Thyroid gland (tissue), 4 donors: ENCODE results near the gene LIF. TPM values are rescaled to one million over a fixed set of nuclear protein-coding genes. Genes with fewer than 3 reads are reported as not detected.

ENCODE experiments used
- DNase-seq, 2 donors: peaks; one replicate each; pipeline ENCODE4 v3.0.0-alpha.2; 2019
- H3K27ac ChIP-seq, 3 donors: fragments of 200-600 bp; sonication (generic); 1 replicate in 2 of 3; 2 replicates in 1 of 3; pipeline ENCODE4 v1.5.1; 2016 to 2019; ENCODE audit warnings: mild to moderate bottlenecking in 1 of 3, moderate library complexity in 1 of 3
- H3K27me3 ChIP-seq: fragments of 200-600 bp; sonication (generic); one replicate; pipeline ENCODE4 v1.5.1; 2019
- H3K36me3 ChIP-seq, 2 donors: fragments of 200-600 bp; sonication (generic); one replicate each; pipeline ENCODE4 v1.5.1; 2016 to 2019
- H3K4me1 ChIP-seq, 2 donors: fragments of 200-600 bp; sonication (generic); one replicate each; pipeline ENCODE4 v1.5.1; 2017 to 2019
- H3K4me3 ChIP-seq, 3 donors: fragments of 200-600 bp; sonication (generic); replicated peaks in 1 of 3; 1 replicate in 2 of 3; 2 replicates in 1 of 3; pipeline ENCODE4 v1.5.1; 2016; ENCODE audit warnings: mild to moderate bottlenecking in 1 of 3
- H3K9me3 ChIP-seq: fragments of 200-600 bp; sonication (generic); one replicate; pipeline ENCODE4 v1.5.1; 2017
- CTCF ChIP-seq, 6 experiments: fragments of 200-600 bp in 3 of 6; fragments of 450-650 bp in 3 of 6; sonication (generic) in 3 of 6; IDR thresholded peaks; one replicate each; pipeline ENCODE4 v1.5.1; 2016 to 2019; ENCODE audit warnings: antibody characterized with exemption in 6 of 6, mild to moderate bottlenecking in 2 of 6, inconsistent platforms in 1 of 6, moderate library complexity in 1 of 6
- POLR2A ChIP-seq, 2 donors: fragments of 450-650 bp; IDR thresholded peaks; one replicate each; pipeline ENCODE4 v1.6.1; 2017; ENCODE audit warnings: antibody characterized with exemption in 2 of 2, mild to moderate bottlenecking in 2 of 2, moderate library complexity in 1 of 2
- WGBS, 2 donors: methylation state at CpG; one replicate each; pipeline ENCODE4 v1.1.5; 2017; 5-methylcytosine and 5-hydroxymethylcytosine counted together
- intact Hi-C: fragments of 100-400 bp; cut with DNase I; formaldehyde crosslinking; loops from one replicate; pipeline ENCODE4 v1.15.1; 2023
- total RNA-seq, 4 donors: library from RNA; depleted of rRNA; stranded (reverse); fragments of >200 nt; gene quantifications; one replicate each; pipeline ENCODE4 v1.2.3, GENCODE V29; 2016

The LIF gene
- total RNA-seq, 4 donors from 2014 or later: 0.89 to 2.6 (median 2.2) TPM

GRCh38 chr22:30286813-30287647 is 40.5 kb upstream of the LIF start:
- no peaks in the 10 kb centered on the region for H3K27me3 ChIP-seq
- H3K4me3 ChIP-seq: no peak overlapping the region
- H3K4me1 ChIP-seq: peaks cover 31 to 33% of the 10 kb centered on the region in 2 donors
- DNase-seq: peak; percentile 63 to 72
- H3K27ac ChIP-seq: no peak overlapping the region
- TF ChIP-seq POLR2A (IDR thresholded peaks at IDR 0.05) (no peak), CTCF (IDR thresholded peaks at IDR 0.05) (peak; percentile 70 to 87 (median 78))
- H3K9me3 ChIP-seq: no peaks in the 10 kb centered on the region
- WGBS, 2 donors: 41 to 75% methylated on average over 9 to 29 of the region's 31 CpGs
- peaks cover 8 to 17% of the 10 kb centered on the region in 2 donors for H3K36me3 ChIP-seq
- intact Hi-C loops: loop anchor here (2.0 to 5.0 kb wide), 2 partner anchors 26 to 40 kb away; partner anchors contain the start of gene TBC1D10A

GRCh38 chr22:30286331-30286730 is 39.8 kb upstream of the LIF start:
- Histone ChIP-seq H3K27ac (no peak overlapping the region), H3K27me3 (no peaks in the 10 kb centered on the region), H3K4me3 (no peak overlapping the region), H3K4me1 (peaks cover 24 to 26% of the 10 kb centered on the region in 2 donors), H3K36me3 (peaks cover 7 to 17% of the 10 kb centered on the region in 2 donors), H3K9me3 (no peaks in the 10 kb centered on the region)
- no peak for TF ChIP-seq CTCF (IDR thresholded peaks at IDR 0.05)
- no peak for TF ChIP-seq POLR2A (IDR thresholded peaks at IDR 0.05)
- intact Hi-C loops: loop anchor here (2.0 to 5.0 kb wide), 2 partner anchors 26 to 41 kb away; partner anchors contain the start of gene TBC1D10A
- no peak for DNase-seq
- WGBS, 2 donors: 84 to 89% methylated on average over 5 of the region's 5 CpGs

GRCh38 chr22:30285846-30286200 is 39.3 kb upstream of the LIF start:
- Histone ChIP-seq H3K9me3 (no peaks in the 10 kb centered on the region), H3K4me1 (peaks cover 19 to 21% of the 10 kb centered on the region in 2 donors), H3K4me3 (no peak overlapping the region), H3K36me3 (peaks cover 7 to 17% of the 10 kb centered on the region in 2 donors), H3K27me3 (no peaks in the 10 kb centered on the region), H3K27ac (no peak overlapping the region)
- DNase-seq: no peak
- TF ChIP-seq CTCF (IDR thresholded peaks at IDR 0.05) (no peak), POLR2A (IDR thresholded peaks at IDR 0.05) (no peak)
- WGBS, 2 donors: 80 to 89% methylated on average over 1 to 7 of the region's 8 CpGs
- intact Hi-C loops: loop anchor here (2.0 to 5.0 kb wide), 2 partner anchors 25 to 41 kb away; partner anchors contain the start of gene TBC1D10A

GRCh38 chr22:30285176-30285845 is 38.8 kb upstream of the LIF start:
- Histone ChIP-seq H3K27ac (no peak overlapping the region), H3K9me3 (no peaks in the 10 kb centered on the region), H3K36me3 (peaks cover 7 to 17% of the 10 kb centered on the region in 2 donors), H3K4me3 (no peak overlapping the region), H3K27me3 (no peaks in the 10 kb centered on the region), H3K4me1 (peaks cover 14 to 16% of the 10 kb centered on the region in 2 donors)
- WGBS, 2 donors: 87 to 96% methylated on average over 17 to 26 of the region's 27 CpGs
- TF ChIP-seq POLR2A (IDR thresholded peaks at IDR 0.05) (no peak), CTCF (IDR thresholded peaks at IDR 0.05) (no peak)
- intact Hi-C loops: loop anchor here (5.0 kb wide), 1 partner anchor 42 kb away; the partner anchor contains the start of gene TBC1D10A
- no peak for DNase-seq
